Measurements from ENCODE around the gene SPG21.

SPG21 gene

DNA sequence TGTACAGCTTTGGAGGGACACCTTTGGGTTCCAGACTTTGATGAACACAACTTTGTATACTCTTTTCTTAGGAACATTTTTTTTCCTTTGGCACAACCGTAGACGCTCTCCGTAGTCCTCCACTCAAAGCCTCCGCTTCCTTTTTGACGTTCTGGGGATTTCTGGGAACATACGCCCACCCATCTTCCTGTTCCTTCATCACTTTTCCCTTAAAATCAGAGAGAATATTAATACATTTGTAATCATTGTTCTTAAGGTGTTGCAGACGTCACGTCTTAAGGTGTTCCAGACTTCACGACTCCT, 405 bp upstream of the SPG21 start:
- no peak for DNase-seq

DNA sequence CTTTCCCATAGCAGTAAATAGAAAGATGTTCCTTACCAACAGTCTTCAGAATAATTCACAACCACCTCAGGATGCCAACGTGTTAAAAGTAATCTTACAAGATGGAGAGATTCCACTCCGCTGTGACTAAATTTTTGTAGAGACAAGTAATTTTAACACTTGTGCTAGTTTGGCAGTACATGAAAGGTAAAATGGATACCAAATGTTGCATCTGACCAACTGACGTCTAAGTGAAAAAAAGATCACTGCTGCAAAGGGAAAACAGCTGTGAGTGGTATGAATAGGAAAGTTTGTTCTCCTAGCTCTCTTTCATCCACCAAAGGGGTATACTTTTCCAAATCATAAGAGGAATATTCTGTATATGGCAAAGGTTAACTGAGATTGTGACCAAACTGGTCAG, 2.6 kb downstream of the SPG21 start:
- no peak for DNase-seq

- DNase-seq: no peak
Measured at GRCh38 chr15:64985366-64986033, 4.2 kb downstream of the SPG21 start.

GRCh38 chr15:64982472-64982871, 7.2 kb downstream of the SPG21 start:
- no peak for DNase-seq

DNA sequence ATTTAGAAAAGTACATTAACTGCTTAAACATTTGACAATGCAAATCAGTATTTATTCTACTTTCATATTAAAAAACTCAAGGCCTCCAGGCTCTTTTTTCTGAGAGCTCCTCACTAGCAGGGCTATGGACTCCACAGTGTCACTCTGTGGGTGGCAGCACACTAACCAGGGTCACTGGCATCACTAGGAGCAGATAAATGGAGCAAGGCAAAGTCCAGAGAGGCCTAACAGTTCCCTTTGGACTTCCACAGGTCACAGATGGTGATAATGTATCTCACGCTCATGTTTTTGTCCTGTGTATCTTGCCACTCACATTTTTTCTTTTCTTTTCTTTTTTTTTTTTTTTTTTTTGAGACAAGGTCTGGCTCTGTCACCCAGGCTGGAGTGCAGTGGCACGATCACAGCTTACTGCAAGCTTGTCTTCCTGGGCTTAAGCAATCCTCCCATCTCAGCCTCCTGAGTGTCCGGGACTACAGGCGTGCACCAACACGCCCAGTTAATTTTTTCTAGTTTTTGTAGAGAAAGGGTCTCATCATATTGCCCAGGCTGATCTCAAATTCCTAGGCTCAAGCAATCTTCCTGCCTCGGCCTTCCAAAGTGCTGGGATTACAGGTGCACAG, 7.8 kb downstream of the SPG21 start:
- no peak for DNase-seq

- no peak for DNase-seq
Measured at GRCh38 chr15:64979252-64979710, 10.4 kb downstream of the SPG21 start.

DNA sequence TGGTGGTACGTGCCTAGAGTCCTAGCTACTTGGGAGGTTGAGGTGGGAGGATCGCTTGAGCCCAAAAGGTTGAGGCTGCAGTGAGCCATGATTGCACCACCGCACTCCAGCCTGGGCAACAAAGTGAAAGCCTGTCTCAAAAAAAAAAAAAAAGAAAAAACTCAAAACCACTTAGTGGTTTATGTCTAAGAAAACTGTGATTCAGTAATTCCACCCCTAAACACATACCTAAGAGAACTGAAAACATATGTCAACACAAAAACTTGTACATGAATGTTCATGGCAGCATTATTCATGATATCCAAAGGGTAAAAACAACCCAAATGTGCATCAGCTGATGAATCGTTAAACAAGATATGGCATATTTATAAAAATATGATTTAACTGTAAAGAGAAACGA, 14.3 kb downstream of the SPG21 start:
- no peak for DNase-seq

DNA sequence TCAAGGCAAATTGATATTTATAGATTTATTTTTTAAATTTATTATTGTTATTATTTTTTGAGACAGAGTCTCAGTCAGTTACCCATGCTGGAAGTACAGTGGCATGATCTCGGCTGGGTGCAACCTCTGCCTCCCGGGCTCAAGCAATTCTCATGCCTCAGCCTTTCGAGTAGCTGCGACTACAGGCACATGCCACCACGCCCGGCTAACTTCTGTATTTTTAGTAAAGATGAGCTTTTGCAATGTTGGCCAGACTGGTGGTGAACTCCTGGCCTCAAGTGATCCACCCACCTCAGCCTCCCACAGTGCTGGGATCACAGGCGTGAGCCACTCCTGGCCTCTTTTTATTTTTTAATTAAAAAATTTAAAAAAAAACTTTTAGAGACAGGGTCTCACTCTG, 19.0 kb downstream of the SPG21 start:
- DNase-seq: no peak

DNA sequence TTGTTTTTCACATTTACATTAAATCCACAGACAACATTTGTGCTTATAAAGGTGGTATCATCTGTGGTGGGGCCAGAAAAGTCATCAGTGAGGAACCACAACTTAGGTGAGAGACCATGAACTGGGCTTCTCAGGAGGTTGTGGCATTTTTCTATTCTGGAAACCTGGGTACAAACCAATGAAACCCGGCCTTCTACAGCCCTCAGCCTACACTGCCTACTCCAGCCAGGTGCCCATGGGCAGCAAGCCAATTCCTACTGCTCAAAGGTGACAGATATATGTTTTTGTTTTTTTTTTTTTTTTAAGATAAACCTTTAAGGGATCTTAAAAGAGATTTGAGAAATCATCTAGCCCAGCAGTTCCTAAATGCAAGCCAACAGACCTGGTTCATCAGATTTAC, 20.3 kb downstream of the SPG21 start:
- no peak for DNase-seq

GRCh38 chr15:64961013-64961412, 28.7 kb downstream of the SPG21 start:
- no peak for DNase-seq

DNA sequence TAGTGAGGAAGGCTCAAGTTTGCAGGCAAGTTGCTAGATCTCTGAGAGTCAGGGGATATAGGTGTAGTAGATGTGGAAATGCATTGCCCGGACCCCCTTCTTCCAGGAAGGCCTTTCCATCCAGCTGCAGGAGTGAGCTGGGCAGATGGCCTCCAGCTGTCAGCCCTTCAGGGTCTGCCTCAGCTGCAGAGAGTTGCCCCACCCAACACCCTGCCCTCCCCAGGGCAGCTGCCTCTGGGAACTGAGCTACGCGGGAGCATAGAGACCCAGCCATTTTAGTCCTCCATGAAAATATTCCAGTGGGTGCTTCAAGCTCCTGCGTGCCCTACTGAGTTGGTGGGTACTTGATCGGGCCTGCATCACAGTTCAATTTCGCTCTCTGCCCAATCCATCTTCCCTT, 29.6 kb downstream of the SPG21 start:
- DNase-seq: no peak

- DNase-seq: no peak
Measured at GRCh38 chr15:64959128-64959527, 30.6 kb downstream of the SPG21 start.

GRCh38 chr15:64954395-64954794, 35.3 kb downstream of the SPG21 start:
- no peak for DNase-seq

DNA sequence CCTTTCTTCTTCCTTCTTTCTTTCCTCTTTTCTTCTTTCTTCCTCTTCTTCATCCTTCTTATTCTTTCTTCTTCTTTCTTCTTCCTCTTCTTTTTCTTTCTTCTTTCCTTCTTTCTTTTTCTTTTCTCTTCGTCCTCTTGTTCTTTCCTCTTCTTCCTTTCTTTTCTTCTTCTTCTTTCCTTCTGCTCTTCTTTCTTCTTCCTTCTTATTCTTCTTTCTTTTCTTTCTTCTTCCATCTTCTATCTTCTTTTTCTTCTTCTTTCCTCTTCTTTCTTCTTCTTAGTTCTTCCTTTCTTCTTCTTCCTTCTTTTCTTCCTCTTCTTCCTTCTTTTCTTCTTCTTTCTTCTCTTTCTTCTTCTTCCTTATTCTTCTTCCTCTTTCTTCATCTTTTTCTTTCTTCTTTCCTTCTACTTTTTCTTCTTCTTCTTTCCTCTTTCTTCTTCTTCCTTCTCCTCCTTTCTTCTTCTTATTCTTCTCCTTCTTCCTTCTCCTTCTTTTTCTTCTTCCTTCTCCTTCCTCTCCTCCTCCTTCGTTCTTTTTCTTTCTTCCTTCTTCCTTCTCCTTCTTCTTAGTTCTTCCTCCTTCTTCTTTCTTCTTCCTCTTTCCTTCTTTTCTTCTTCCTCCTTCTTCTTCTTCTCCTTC, 37.8 kb downstream of the SPG21 start:
- DNase-seq: no peak

DNA sequence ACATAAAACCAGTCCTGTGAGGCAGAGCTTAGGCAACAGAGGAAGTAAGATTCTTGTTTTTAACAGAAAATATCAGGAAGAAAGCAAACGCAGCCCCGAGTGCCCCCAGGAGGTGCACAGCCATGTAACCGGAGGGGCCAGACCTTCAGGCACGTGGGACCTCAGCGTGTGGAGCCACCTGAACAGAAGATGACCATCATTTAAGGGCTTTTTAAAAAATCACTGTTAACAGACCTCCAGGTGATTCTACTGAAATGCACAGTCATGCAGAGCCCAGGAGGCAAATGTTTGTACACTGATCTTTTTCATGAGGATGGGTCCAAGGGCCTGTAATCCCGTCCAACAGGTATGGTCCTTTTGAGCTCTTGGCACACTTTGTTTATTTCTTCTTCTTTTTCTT, 38.8 kb downstream of the SPG21 start:
- DNase-seq: no peak

DNA sequence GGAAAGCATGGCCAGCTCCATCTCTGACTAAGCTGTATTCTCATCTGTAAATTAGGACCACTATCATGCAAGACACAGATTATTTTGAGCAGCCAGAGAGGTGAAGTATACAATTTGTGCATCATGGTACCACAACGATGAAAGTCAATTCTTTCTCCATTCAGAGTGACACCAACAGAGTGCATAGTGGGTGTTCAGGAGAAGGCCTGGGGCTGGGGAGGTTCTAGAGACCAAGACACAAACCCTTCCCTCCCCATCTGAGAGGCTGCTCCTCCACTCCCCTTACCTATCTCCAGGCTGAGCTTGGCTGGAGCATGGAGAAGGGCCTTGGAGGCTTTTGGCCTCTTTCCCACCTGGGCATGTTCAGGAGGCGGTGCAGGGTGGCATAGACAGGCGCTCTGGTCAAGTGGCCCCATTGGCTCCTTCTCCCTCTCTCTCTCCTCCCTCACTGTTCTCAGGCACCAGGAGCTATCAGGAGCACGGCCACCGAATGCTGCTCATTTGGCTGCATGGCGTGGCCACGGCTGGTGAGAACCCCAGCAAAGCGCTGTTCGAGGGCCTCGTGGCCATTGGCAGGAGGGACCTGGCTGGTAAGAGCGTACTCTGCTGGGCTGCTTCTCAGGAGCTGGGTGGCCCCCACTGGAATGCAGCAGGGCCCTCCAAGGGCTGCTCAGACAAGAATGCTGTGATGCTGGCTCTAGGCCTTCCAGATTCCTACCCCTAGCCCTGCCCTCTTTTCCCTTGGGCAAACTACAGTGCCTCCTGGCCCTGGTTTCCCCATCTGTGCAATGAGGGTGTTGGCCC, 40.1 kb downstream of the SPG21 start:
- DNase-seq: no peak

GRCh38 chr15:64948916-64949315, 40.8 kb downstream of the SPG21 start:
- no peak for DNase-seq

GRCh38 chr15:64947211-64947610, 42.5 kb downstream of the SPG21 start:
- no peak for DNase-seq

DNA sequence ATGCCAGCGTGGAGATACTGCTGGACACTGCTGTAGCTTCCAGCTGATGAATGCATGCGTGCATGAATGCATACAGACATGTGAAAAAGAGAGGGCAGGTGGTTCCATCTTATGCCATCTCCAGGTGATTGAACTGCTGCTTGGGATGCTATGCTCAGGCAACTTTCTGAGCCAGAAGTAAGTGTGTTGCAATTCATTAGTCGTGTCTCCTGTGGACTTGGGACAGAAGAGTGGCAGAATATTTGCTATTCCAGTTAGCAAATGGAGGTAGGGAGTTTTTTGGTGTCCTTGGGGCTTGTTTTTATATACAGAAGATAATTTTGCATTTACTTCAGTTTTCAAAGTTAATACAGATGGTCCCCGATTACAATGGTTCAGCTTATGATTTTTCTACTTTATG, 44.8 kb downstream of the SPG21 start:
- no peak for DNase-seq

DNA sequence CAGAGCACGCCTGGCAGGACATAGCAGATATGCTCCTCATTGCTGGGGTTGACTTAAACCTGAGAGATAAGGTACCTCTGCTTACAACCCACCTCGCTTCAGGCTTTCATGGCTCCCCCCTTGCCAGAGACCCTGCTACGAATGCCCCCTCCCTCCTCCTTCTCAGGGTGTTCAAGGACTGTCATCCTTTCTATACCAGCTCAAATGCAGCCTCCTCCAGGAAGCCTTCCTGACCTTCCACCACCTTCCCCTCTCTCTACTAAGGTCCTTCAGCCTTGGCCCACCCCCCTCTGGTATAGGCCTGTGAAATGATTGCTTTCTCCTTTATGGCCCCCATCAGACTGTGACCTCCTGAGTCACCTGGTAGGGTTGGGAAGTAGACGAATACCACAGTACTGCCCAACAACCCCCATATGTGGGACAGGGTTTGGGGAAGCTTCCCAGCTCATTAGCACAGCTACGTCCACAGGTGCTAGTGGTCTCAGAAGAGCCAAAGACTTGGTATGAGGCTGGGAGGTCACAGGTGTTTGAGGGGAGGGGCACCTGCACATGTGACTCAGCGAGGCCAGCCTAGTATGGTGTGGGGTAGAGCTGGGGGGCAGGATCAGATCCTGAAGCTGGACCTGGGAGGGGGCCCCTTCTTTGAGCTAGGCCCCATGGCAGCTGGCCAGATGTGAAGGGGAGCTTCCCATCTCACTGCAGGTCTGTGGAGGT, 46.0 kb downstream of the SPG21 start:
- no peak for DNase-seq

GRCh38 chr15:64942356-64942755, 47.4 kb downstream of the SPG21 start:
- DNase-seq: no peak

GRCh38 chr15:64938192-64938591, 51.5 kb downstream of the SPG21 start:
- DNase-seq: no peak

DNA sequence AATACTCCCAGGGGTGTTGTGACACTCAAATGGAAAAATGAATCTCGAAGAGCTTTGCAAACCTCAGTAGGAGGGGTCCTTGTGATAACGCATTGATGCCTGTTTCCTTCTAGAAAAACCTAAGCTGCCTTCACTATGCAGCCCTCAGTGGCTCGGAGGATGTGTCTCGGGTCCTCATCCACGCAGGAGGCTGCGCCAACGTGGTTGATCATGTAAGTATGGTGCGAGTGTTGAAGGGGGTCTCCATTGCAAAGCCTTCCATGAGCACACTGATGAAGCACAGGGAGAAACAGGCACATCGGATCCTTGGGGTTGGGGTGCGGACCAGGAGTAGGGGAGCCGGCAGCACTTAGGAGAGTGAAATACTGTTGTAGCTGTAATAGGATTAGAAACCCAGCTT, 55.7 kb downstream of the SPG21 start:
- no peak for DNase-seq
